SK-N-SH treated with all-trans-retinoic acid at 6 μM for 48 hours (cell line): ENCODE data around the gene TEX13D.

Experiments used
- ATAC-seq: fragments of 200-7000 bp; cut with Tn5 transposase; 3 replicates; pipeline ENCODE4 v1.9.1; 2020; ENCODE audit warnings: mild to moderate bottlenecking, moderate library complexity
- ARNTL ChIP-seq: fragments of 450-650 bp; formaldehyde crosslinking; IDR thresholded peaks from 2 replicates; pipeline ENCODE4 v1.5.0; 2020; ENCODE audit warnings: low read depth, mild to moderate bottlenecking, moderate library complexity, borderline replicate concordance
- BACH2 ChIP-seq: fragments of 250-450 bp; sonication (Bioruptor Pico); IDR thresholded peaks from 2 replicates; pipeline ENCODE4 v1.9.0; 2021; ENCODE audit warnings: mild to moderate bottlenecking, borderline replicate concordance
- CREB5 ChIP-seq: fragments of 250-450 bp; sonication (Bioruptor Pico); IDR thresholded peaks from 2 replicates; pipeline ENCODE4 v1.5.1; 2020; ENCODE audit warnings: low read depth, mild to moderate bottlenecking, moderate library complexity
- CSDC2 ChIP-seq: fragments of 250-450 bp; sonication (Bioruptor Pico); IDR thresholded peaks from 2 replicates; pipeline ENCODE4 v1.5.0; 2020; ENCODE audit warnings: mild to moderate bottlenecking, moderate library complexity
- CSRNP3 ChIP-seq: fragments of 250-450 bp; sonication (Bioruptor Pico); IDR thresholded peaks from 2 replicates; pipeline ENCODE4 v1.5.1; 2021; ENCODE audit warnings: mild to moderate bottlenecking, moderate library complexity
- GLIS3 ChIP-seq: fragments of 250-450 bp; sonication (Bioruptor Pico); IDR thresholded peaks from 2 replicates; pipeline ENCODE4 v1.5.0; 2020; ENCODE audit warnings: mild to moderate bottlenecking, moderate library complexity
- OSR1 ChIP-seq: fragments of 250-450 bp; sonication (Bioruptor Pico); IDR thresholded peaks from 2 replicates; pipeline ENCODE4 v1.8.0; 2022; ENCODE audit warnings: moderate library complexity, mild to moderate bottlenecking, inconsistent platforms
- PPARA ChIP-seq: fragments of 250-450 bp; sonication (Bioruptor Pico); IDR thresholded peaks from 2 replicates; pipeline ENCODE4 v1.5.0; 2020; ENCODE audit warnings: mild to moderate bottlenecking, borderline replicate concordance
- RARB ChIP-seq: fragments of 250-450 bp; sonication (Bioruptor Pico); IDR thresholded peaks from 2 replicates; pipeline ENCODE4 v1.8.0; 2021; ENCODE audit warnings: mild to moderate bottlenecking, moderate library complexity
- SNAI2 ChIP-seq: fragments of 250-450 bp; sonication (Bioruptor Pico); IDR thresholded peaks from 2 replicates; pipeline ENCODE4 v1.5.0; 2020; ENCODE audit warnings: mild to moderate bottlenecking, moderate library complexity
- TCF4 ChIP-seq: fragments of 250-450 bp; sonication (Bioruptor Pico); IDR thresholded peaks from 2 replicates; pipeline ENCODE4 v1.8.0; 2021; ENCODE audit warnings: mild to moderate bottlenecking, moderate library complexity, borderline replicate concordance
- ZC3H10 ChIP-seq: fragments of 250-450 bp; sonication (Bioruptor Pico); IDR thresholded peaks from 2 replicates; pipeline ENCODE4 v1.5.1; 2021; ENCODE audit warnings: mild to moderate bottlenecking, moderate library complexity
- ZFP3 ChIP-seq: fragments of 250-450 bp; sonication (Bioruptor Pico); IDR thresholded peaks from 2 replicates; pipeline ENCODE4 v1.5.0; 2020; ENCODE audit warnings: mild to moderate bottlenecking, moderate library complexity
- ZFP30 ChIP-seq: fragments of 450-650 bp; formaldehyde crosslinking; IDR thresholded peaks from 2 replicates; pipeline ENCODE4 v1.5.0; 2022; ENCODE audit warnings: mild to moderate bottlenecking, moderate library complexity
- ZNF565 ChIP-seq: fragments of 450-650 bp; formaldehyde crosslinking; conservative IDR thresholded peaks from 2 replicates; pipeline ENCODE4 v1.5.0; 2020; ENCODE audit warnings: low read depth, mild to moderate bottlenecking, moderate library complexity
- ZNF70 ChIP-seq: fragments of 450-650 bp; formaldehyde crosslinking; IDR thresholded peaks from 2 replicates; pipeline ENCODE4 v1.5.0; 2020; ENCODE audit warnings: mild to moderate bottlenecking, moderate library complexity
- ZNF8 ChIP-seq: fragments of 450-650 bp; formaldehyde crosslinking; IDR thresholded peaks from 2 replicates; pipeline ENCODE4 v1.5.0; 2020; ENCODE audit warnings: mild to moderate bottlenecking, moderate library complexity
- TF ChIP-seq, protein P1 (sequence below): fragments of 250-450 bp; sonication (Bioruptor Pico); IDR thresholded peaks from 2 replicates; pipeline ENCODE4 v1.5.0; 2020; ENCODE audit warnings: mild to moderate bottlenecking, moderate library complexity
- TF ChIP-seq, protein P2 (sequence below): fragments of 250-450 bp; sonication (Bioruptor Pico); IDR thresholded peaks from 2 replicates; pipeline ENCODE4 v1.8.0; 2021; ENCODE audit warnings: low read depth, mild to moderate bottlenecking, moderate library complexity, borderline replicate concordance
- TF ChIP-seq, protein P3 (sequence below): fragments of 250-450 bp; sonication (Bioruptor Pico); IDR thresholded peaks from 2 replicates; pipeline ENCODE4 v1.8.0; 2020; ENCODE audit warnings: mild to moderate bottlenecking, moderate library complexity, borderline replicate concordance

TEX13D gene

DNA sequence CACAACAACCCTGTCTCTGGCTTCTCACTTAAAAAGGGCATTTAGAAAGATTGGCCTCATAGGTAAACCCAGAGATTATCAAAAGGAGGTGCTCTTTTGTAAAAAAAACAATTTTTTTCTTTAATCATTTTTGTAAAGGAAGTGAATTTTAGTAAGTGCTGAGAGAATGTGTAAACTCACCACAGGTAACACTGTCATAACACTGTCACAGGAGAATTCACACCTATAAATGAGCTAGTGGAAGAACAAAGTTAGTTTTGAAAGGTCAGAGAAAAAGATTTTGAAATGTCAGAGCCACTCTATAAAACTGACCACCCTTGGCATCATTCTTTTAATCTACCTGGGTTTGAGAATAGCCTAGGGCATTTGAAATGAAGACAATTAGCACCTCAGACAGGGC is 10.6 kb downstream of the TEX13D start:
- no peak for ATAC-seq
- TF ChIP-seq ZFP3 (no peak), ZFP30 (CRISPR knock-in tag) (no peak), ZNF8 (CRISPR knock-in tag) (no peak), ZC3H10 (CRISPR knock-in tag) (no peak), BACH2 (no peak), PPARA (CRISPR knock-in tag) (no peak), CSDC2 (CRISPR knock-in tag) (no peak), GLIS3 (CRISPR knock-in tag) (no peak), CSRNP3 (CRISPR knock-in tag) (no peak), OSR1 (CRISPR knock-in tag) (no peak), TCF4 (no peak), CREB5 (CRISPR knock-in tag) (no peak), RARB (CRISPR knock-in tag) (no peak), ARNTL (CRISPR knock-in tag) (no peak), SNAI2 (CRISPR knock-in tag) (no peak), ZNF565 (CRISPR knock-in tag) (no peak), ZNF70 (no peak)
- TF ChIP-seq, protein P1, sequence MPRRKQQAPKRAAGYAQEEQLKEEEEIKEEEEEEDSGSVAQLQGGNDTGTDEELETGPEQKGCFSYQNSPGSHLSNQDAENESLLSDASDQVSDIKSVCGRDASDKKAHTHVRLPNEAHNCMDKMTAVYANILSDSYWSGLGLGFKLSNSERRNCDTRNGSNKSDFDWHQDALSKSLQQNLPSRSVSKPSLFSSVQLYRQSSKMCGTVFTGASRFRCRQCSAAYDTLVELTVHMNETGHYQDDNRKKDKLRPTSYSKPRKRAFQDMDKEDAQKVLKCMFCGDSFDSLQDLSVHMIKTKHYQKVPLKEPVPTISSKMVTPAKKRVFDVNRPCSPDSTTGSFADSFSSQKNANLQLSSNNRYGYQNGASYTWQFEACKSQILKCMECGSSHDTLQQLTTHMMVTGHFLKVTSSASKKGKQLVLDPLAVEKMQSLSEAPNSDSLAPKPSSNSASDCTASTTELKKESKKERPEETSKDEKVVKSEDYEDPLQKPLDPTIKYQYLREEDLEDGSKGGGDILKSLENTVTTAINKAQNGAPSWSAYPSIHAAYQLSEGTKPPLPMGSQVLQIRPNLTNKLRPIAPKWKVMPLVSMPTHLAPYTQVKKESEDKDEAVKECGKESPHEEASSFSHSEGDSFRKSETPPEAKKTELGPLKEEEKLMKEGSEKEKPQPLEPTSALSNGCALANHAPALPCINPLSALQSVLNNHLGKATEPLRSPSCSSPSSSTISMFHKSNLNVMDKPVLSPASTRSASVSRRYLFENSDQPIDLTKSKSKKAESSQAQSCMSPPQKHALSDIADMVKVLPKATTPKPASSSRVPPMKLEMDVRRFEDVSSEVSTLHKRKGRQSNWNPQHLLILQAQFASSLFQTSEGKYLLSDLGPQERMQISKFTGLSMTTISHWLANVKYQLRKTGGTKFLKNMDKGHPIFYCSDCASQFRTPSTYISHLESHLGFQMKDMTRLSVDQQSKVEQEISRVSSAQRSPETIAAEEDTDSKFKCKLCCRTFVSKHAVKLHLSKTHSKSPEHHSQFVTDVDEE, result no peak
- TF ChIP-seq, protein P2, sequence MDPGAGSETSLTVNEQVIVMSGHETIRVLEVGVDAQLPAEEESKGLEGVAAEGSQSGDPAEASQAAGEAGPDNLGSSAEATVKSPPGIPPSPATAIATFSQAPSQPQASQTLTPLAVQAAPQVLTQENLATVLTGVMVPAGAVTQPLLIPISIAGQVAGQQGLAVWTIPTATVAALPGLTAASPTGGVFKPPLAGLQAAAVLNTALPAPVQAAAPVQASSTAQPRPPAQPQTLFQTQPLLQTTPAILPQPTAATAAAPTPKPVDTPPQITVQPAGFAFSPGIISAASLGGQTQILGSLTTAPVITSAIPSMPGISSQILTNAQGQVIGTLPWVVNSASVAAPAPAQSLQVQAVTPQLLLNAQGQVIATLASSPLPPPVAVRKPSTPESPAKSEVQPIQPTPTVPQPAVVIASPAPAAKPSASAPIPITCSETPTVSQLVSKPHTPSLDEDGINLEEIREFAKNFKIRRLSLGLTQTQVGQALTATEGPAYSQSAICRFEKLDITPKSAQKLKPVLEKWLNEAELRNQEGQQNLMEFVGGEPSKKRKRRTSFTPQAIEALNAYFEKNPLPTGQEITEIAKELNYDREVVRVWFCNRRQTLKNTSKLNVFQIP (CRISPR knock-in tag), result no peak
- TF ChIP-seq, protein P3, sequence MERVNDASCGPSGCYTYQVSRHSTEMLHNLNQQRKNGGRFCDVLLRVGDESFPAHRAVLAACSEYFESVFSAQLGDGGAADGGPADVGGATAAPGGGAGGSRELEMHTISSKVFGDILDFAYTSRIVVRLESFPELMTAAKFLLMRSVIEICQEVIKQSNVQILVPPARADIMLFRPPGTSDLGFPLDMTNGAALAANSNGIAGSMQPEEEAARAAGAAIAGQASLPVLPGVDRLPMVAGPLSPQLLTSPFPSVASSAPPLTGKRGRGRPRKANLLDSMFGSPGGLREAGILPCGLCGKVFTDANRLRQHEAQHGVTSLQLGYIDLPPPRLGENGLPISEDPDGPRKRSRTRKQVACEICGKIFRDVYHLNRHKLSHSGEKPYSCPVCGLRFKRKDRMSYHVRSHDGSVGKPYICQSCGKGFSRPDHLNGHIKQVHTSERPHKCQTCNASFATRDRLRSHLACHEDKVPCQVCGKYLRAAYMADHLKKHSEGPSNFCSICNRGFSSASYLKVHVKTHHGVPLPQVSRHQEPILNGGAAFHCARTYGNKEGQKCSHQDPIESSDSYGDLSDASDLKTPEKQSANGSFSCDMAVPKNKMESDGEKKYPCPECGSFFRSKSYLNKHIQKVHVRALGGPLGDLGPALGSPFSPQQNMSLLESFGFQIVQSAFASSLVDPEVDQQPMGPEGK (CRISPR knock-in tag), result no peak

GRCh38 chrX:124344246-124344645 is 11.8 kb downstream of the TEX13D start:
- ATAC-seq, result no peak
- TF ChIP-seq SNAI2 (CRISPR knock-in tag), result no peak
- TF ChIP-seq ZNF8 (CRISPR knock-in tag), result no peak
- no peak for TF ChIP-seq TCF4
- TF ChIP-seq, protein P3 (CRISPR knock-in tag), result no peak
- TF ChIP-seq ZNF565 (CRISPR knock-in tag), result no peak
- TF ChIP-seq OSR1 (CRISPR knock-in tag), result no peak
- TF ChIP-seq ZC3H10 (CRISPR knock-in tag), result no peak
- no peak for TF ChIP-seq PPARA (CRISPR knock-in tag)
- no peak for TF ChIP-seq GLIS3 (CRISPR knock-in tag)
- no peak for TF ChIP-seq ZFP30 (CRISPR knock-in tag)
- TF ChIP-seq ZNF70, result no peak
- no peak for TF ChIP-seq CSDC2 (CRISPR knock-in tag)
- TF ChIP-seq ARNTL (CRISPR knock-in tag), result no peak
- no peak for TF ChIP-seq ZFP3
- TF ChIP-seq, protein P2 (CRISPR knock-in tag), result no peak
